Measurements from ENCODE around the gene ITSN1. TPM values are rescaled to one million over a fixed set of nuclear protein-coding genes. Genes with fewer than 3 reads are reported as not detected.

ITSN1 gene
- total RNA-seq, 4 donors from 2014 or later: 33.0 to 50.5 (median 45.9) TPM

- Histone ChIP-seq H3K27ac (no peak overlapping the region), H3K4me3 (no peak overlapping the region), H3K4me1 (no peaks in the 10 kb centered on the region), H3K9me3 (no peaks in the 10 kb centered on the region), H3K27me3 (no peaks in the 10 kb centered on the region), H3K36me3 (peaks cover 0 to 63% of the 10 kb centered on the region in 2 donors)
- ATAC-seq: no peak
- TF ChIP-seq POLR2A (IDR thresholded peaks at IDR 0.05) (no peak), CTCF (IDR thresholded peaks at IDR 0.05) (no peak), POLR2AphosphoS5 (IDR thresholded peaks at IDR 0.05) (no peak), EP300 (IDR thresholded peaks at IDR 0.05) (no peak)
- 50 to 72% methylated on average over 1 of the region's 1 CpG for WGBS, 2 donors (ENCODE audit: low coverage in 1 of 2)
These were observed 126.8 kb downstream of the ITSN1 start for GRCh38 chr21:33769057-33769456.

- H3K27me3 ChIP-seq: no peaks in the 10 kb centered on the region
- no peaks in the 10 kb centered on the region for H3K4me1 ChIP-seq
- H3K27ac ChIP-seq: no peak overlapping the region
- no peak overlapping the region for H3K4me3 ChIP-seq
- ATAC-seq: no peak
- TF ChIP-seq POLR2A (IDR thresholded peaks at IDR 0.05) (no peak), EP300 (IDR thresholded peaks at IDR 0.05) (no peak), POLR2AphosphoS5 (IDR thresholded peaks at IDR 0.05) (no peak), CTCF (IDR thresholded peaks at IDR 0.05) (no peak)
- 100% methylated on average over 1 of the region's 3 CpGs; no CpG with 5 or more reads in 1 of the 2 donors for WGBS, 2 donors (ENCODE audit: low coverage in 1 of 2)
- no peaks in the 10 kb centered on the region for H3K9me3 ChIP-seq
- peaks cover 0 to 74% of the 10 kb centered on the region in 2 donors for H3K36me3 ChIP-seq
These were observed 128.2 kb downstream of the ITSN1 start for GRCh38 chr21:33770542-33770941.

GRCh38 chr21:33771976-33772375 is 129.7 kb downstream of the ITSN1 start:
- no peaks in the 10 kb centered on the region for H3K9me3 ChIP-seq
- TF ChIP-seq POLR2AphosphoS5 (IDR thresholded peaks at IDR 0.05) (no peak), EP300 (IDR thresholded peaks at IDR 0.05) (no peak), POLR2A (IDR thresholded peaks at IDR 0.05) (no peak), CTCF (IDR thresholded peaks at IDR 0.05) (no peak)
- no peaks in the 10 kb centered on the region for H3K27me3 ChIP-seq
- no peaks in the 10 kb centered on the region for H3K4me1 ChIP-seq
- ATAC-seq: no peak
- no peak overlapping the region for H3K4me3 ChIP-seq
- H3K36me3 ChIP-seq: peaks cover 0 to 67% of the 10 kb centered on the region in 2 donors
- no peak overlapping the region for H3K27ac ChIP-seq
- WGBS, 2 donors (ENCODE audit: low coverage in 1 of 2): 90 to 95% methylated on average over 12 to 18 of the region's 18 CpGs

- TF ChIP-seq EP300 (IDR thresholded peaks at IDR 0.05) (no peak), POLR2A (IDR thresholded peaks at IDR 0.05) (no peak), POLR2AphosphoS5 (IDR thresholded peaks at IDR 0.05) (no peak)
- H3K4me3 ChIP-seq: no peak overlapping the region
- no peaks in the 10 kb centered on the region for H3K9me3 ChIP-seq
- no peak overlapping the region for H3K27ac ChIP-seq
- H3K36me3 ChIP-seq: peaks cover 0 to 69% of the 10 kb centered on the region in 2 donors
- no peaks in the 10 kb centered on the region for H3K4me1 ChIP-seq
- ATAC-seq: no peak
- no peaks in the 10 kb centered on the region for H3K27me3 ChIP-seq
- 67 to 72% methylated on average over 4 of the region's 4 CpGs for WGBS, 2 donors (ENCODE audit: low coverage in 1 of 2)
These were observed 132.2 kb downstream of the ITSN1 start for GRCh38 chr21:33774551-33774950.

GRCh38 chr21:33775100-33775828 is 133.0 kb downstream of the ITSN1 start:
- no peaks in the 10 kb centered on the region for H3K27me3 ChIP-seq
- WGBS, 2 donors (ENCODE audit: low coverage in 1 of 2): 63 to 81% methylated on average over 1 to 2 of the region's 2 CpGs
- no peak for ATAC-seq
- H3K27ac ChIP-seq: peak overlapping the region in 1 of 4 donors; percentile 20
- no peak overlapping the region for H3K4me3 ChIP-seq
- H3K9me3 ChIP-seq: no peaks in the 10 kb centered on the region
- TF ChIP-seq EP300 (IDR thresholded peaks at IDR 0.05) (no peak), POLR2AphosphoS5 (IDR thresholded peaks at IDR 0.05) (no peak), CTCF (IDR thresholded peaks at IDR 0.05) (no peak), POLR2A (IDR thresholded peaks at IDR 0.05) (no peak)
- peaks cover 0 to 65% of the 10 kb centered on the region in 2 donors for H3K36me3 ChIP-seq
- no peaks in the 10 kb centered on the region for H3K4me1 ChIP-seq
